ENCODE data around the gene NDUFS8.
A peak's percentile ranks its signal among the peaks of the same experiment; 100 is the strongest.

GRCh38 chr11:68014947-68015447 lies 15.5 kb upstream of the NDUFS8 start:
- TF ChIP-seq POLR2A (IDR thresholded peaks at IDR 0.05; ENCODE audit: low read length): peak; percentile 9
- TF ChIP-seq GATA1 (IDR thresholded peaks at IDR 0.05; ENCODE audit: low read depth, low read length): no peak

Data from erythroblast (primary cell).